ENCODE results near the gene PHF19.

PHF19 gene

DNA sequence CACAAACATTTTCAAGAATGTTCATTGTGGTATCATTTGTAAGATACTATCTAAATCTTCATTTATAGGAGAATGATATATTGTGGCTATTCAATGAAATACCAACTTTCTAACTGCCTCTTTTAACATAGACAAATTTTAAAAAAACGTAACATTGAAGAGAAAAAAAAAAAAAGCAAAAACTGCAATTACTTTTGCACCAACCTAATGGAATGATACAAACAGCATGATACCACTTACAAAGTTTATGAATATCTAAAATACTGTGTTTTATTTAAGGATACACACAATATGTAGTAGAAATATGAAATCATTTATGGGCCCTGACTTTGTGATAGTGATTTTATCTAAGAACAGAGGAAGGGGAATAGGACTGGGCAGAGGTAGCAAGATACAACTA lies 58.4 kb downstream of the PHF19 start:
- DNase-seq (ENCODE audit: extremely low read depth in 1 of 2, low read depth in 1 of 2): no peak

DNA sequence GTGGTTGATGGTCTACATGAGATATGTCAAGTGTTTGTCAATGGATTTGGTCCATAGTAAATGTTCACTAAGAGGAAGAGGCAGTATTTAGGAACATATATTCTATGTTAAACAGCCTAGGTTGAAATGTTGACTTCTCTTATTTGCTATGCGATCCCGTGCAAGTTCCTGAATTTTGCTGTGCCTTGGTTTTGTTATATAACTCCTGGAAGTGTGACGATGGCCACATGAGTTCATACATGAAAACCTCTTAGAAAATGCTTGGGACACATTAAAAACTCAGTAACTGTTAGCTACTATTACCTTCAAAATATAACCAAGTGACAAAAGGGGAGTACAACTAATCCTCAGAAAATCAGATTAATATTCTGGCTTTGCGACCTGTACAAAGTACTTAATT lies 61.9 kb downstream of the PHF19 start:
- no peak for DNase-seq (ENCODE audit: extremely low read depth in 1 of 2, low read depth in 1 of 2)

DNA sequence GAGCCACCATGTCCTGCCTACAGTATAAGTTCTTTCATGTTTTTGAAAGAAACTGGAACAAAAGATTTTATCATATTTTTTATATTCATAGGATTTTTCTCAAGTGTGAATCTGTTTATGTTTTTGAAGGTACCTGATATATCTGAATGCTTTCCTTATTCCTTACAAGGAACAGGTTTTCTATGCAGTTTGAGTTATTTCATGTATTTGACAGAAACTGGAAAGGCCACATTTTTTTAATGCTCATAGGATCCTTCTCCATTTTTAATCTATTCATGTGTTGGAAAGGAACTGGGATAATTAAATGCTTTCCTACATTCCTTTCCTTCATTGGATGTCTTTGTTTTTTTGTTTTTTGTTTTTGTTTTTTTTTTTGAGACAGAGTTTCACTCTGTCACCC lies 68.1 kb downstream of the PHF19 start:
- DNase-seq (ENCODE audit: extremely low read depth in 1 of 2, low read depth in 1 of 2): no peak

DNA sequence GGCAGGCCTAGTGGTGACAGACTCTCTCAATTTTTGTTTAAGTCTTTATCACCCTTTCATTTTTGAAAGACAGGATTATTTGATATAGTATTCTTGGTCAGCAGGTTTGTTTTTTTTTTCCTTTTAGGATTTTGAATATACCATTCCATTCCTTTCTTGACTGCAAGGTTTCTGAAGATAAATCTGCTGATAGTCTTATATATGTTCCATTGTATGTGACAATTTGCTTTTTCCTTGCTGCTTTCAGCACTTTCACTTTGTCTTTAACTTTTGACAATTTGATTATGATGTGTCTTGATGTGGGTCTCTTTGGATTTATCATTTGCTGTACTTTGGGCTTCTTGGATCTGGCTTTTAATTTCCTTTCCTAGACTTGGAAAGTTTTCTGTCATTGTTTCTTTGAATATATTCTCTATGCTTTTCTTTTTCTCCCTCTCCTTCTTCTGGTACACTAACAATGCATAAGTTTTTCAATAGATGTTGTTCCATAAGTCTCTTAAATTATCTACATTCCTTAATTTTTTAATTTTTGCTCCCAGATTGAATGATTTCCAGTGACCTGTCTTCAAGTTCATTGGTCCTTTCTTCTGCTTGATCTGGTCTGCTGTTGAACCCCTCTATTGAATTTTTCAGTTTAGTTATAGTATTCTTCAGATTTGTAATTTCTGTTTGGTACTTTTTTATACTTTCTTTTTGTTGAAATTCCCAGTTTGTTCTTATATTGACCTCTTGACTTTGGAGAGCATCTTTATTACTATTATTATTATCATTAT lies 69.2 kb downstream of the PHF19 start:
- DNase-seq (ENCODE audit: extremely low read depth in 1 of 2, low read depth in 1 of 2): no peak

All from activated CD8-positive, alpha-beta memory T cell treated with anti-CD3 and anti-CD28 coated beads for 1 hour (primary cell).